Sigmoid colon (tissue), 7 donors: ENCODE results near the gene CLK3. TPM values are rescaled to one million over a fixed set of nuclear protein-coding genes. Genes with fewer than 3 reads are reported as not detected.
A peak's percentile ranks its signal among the peaks of the same experiment; 100 is the strongest.

Experiments
- DNase-seq: peaks from one replicate; pipeline ENCODE4 v3.0.0-alpha.2; 2019
- H3K27ac ChIP-seq, 4 donors: fragments of 200-600 bp; sonication (generic); one replicate each; pipeline ENCODE4 v1.5.1; 2016 to 2019; ENCODE audit warnings: mild to moderate bottlenecking in 1 of 4
- H3K27me3 ChIP-seq, 3 donors: fragments of 200-600 bp; sonication (generic); one replicate each; pipeline ENCODE4 v1.5.1; 2019; ENCODE audit warnings: mild to moderate bottlenecking in 1 of 3
- H3K36me3 ChIP-seq, 4 donors: fragments of 200-600 bp; sonication (generic); one replicate each; pipeline ENCODE4 v1.5.1; 2016 to 2019
- H3K4me1 ChIP-seq, 4 donors: fragments of 200-600 bp; sonication (generic); one replicate each; pipeline ENCODE4 v1.5.1; 2017 to 2019
- H3K4me3 ChIP-seq, 4 donors: fragments of 200-600 bp; sonication (generic); one replicate each; pipeline ENCODE4 v1.5.1; 2017 to 2019; ENCODE audit warnings: mild to moderate bottlenecking in 2 of 4, moderate library complexity in 1 of 4
- H3K9me3 ChIP-seq, 4 donors: fragments of 200-600 bp in 3 of 4; sonication (generic) in 3 of 4; one replicate each; pipeline versions ENCODE4 v1.5.1 to v1.6.1; 2013 to 2019
- CTCF ChIP-seq, 4 experiments: fragments of 450-650 bp in 3 of 4; fragments of 200-600 bp in 1 of 4; IDR thresholded peaks; one replicate each; pipeline ENCODE4 v1.5.1; 2016 to 2019; ENCODE audit warnings: antibody characterized with exemption in 4 of 4, mild to moderate bottlenecking in 3 of 4, moderate library complexity in 2 of 4
- EP300 ChIP-seq, 4 donors: sonication (generic); formaldehyde crosslinking; IDR thresholded peaks; one replicate each; pipeline ENCODE4 v1.6.1; 2017; ENCODE audit warnings: antibody characterized with exemption in 4 of 4
- POLR2A ChIP-seq, 2 donors: fragments of 450-650 bp; IDR thresholded peaks; one replicate each; pipeline ENCODE4 v1.6.1; 2016; ENCODE audit warnings: antibody characterized with exemption in 2 of 2, mild to moderate bottlenecking in 2 of 2, moderate library complexity in 2 of 2
- POLR2AphosphoS5 ChIP-seq, 4 donors: sonication (generic); formaldehyde crosslinking; IDR thresholded peaks; one replicate each; pipeline ENCODE4 v1.6.1; 2017; ENCODE audit warnings: antibody characterized with exemption in 4 of 4
- WGBS, 2 donors: extraction: QIAGEN DNeasy Blood & Tissue Kit; methylation state at CpG; one replicate each; pipeline ENCODE4 v1.1.7; 2013; 5-methylcytosine and 5-hydroxymethylcytosine counted together
- intact Hi-C: fragments of 100-400 bp; cut with DNase I; formaldehyde crosslinking; loops from one replicate; pipeline ENCODE4 v1.15.1; 2023
- polyA plus RNA-seq, 3 donors: library from polyadenylated mRNA; stranded (reverse); fragments of 200-250 nt; gene quantifications; one replicate each; pipeline ENCODE4 v1.2.3, GENCODE V29; 2013
- total RNA-seq, 4 donors: library from RNA; depleted of rRNA; stranded (reverse); fragments of >200 nt; gene quantifications; one replicate each; pipeline ENCODE4 v1.1.0, GENCODE V29; 2016
- donor health status: healthy with polysubstance abuse.
- donor health status: Bipolar disorder and iron deficiency.
- donor health status: healthy.

The CLK3 gene
- total and polyA plus RNA-seq, 7 donors, result 59.5 to 124 (median 75.5) TPM

- Histone ChIP-seq H3K27me3 (no peaks in the 10 kb centered on the region), H3K9me3 (no peaks in the 10 kb centered on the region), H3K4me1 (peaks cover 0 to 37% (median 28%) of the 10 kb centered on the region in 4 donors), H3K27ac (peak overlapping the region; percentile 96 to 100 (median 98)), H3K4me3 (peak overlapping the region; percentile 75 to 100 (median 88)), H3K36me3 (peaks cover 0 to 4% (median under 1%) of the 10 kb centered on the region in 4 donors)
- WGBS, 2 donors, result 23 to 37% methylated on average over 38 of the region's 38 CpGs
- no peak for TF ChIP-seq POLR2AphosphoS5 (IDR thresholded peaks at IDR 0.05)
- intact Hi-C loops, result loop anchor here (1.0 to 2.0 kb wide), 2 partner anchors 16 to 73 kb away; partner anchors contain the start of gene ARID3B
- DNase-seq, result no peak
Observed at GRCh38 chr15:74613953-74614743, 1.5 kb upstream of the CLK3 start.

GRCh38 chr15:74614744-74615507, 710 bp upstream of the CLK3 start:
- peak overlapping the region; percentile 75 to 100 (median 88) for H3K4me3 ChIP-seq
- H3K4me1 ChIP-seq, result peaks cover 0 to 37% (median 28%) of the 10 kb centered on the region in 4 donors
- no peak for TF ChIP-seq EP300 (IDR thresholded peaks at IDR 0.05)
- TF ChIP-seq CTCF (IDR thresholded peaks at IDR 0.05), result no peak
- TF ChIP-seq POLR2AphosphoS5 (IDR thresholded peaks at IDR 0.05), result peak in 3 of 4 donors; percentile 48 to 71 (median 63)
- no peaks in the 10 kb centered on the region for H3K27me3 ChIP-seq
- H3K9me3 ChIP-seq, result no peaks in the 10 kb centered on the region
- intact Hi-C loops, result loop anchor here (1.0 to 2.0 kb wide), 2 partner anchors 17 to 74 kb away; partner anchors contain the start of gene ARID3B
- peaks cover 7 to 12% (median 8%) of the 10 kb centered on the region in 4 donors for H3K36me3 ChIP-seq
- 0% methylated on average over 76 of the region's 76 CpGs for WGBS, 2 donors
- DNase-seq, result peak; percentile 94
- peak overlapping the region; percentile 96 to 100 (median 98) for H3K27ac ChIP-seq

GRCh38 chr15:74616366-74616939, 817 bp downstream of the CLK3 start:
- H3K27ac ChIP-seq, result peak overlapping the region; percentile 96 to 100 (median 98)
- TF ChIP-seq EP300 (IDR thresholded peaks at IDR 0.05) (no peak), POLR2A (IDR thresholded peaks at IDR 0.05) (peak; percentile 19 to 51), POLR2AphosphoS5 (IDR thresholded peaks at IDR 0.05) (peak in 2 of 4 donors; percentile 66 to 72)
- intact Hi-C loops, result no loop called here
- peaks cover 16 to 28% (median 21%) of the 10 kb centered on the region in 4 donors for H3K36me3 ChIP-seq
- peaks cover 0 to 52% (median 40%) of the 10 kb centered on the region in 4 donors for H3K4me1 ChIP-seq
- 0 to 2% methylated on average over 18 of the region's 18 CpGs for WGBS, 2 donors
- peak overlapping the region; percentile 75 to 100 (median 88) for H3K4me3 ChIP-seq
- no peaks in the 10 kb centered on the region for H3K27me3 ChIP-seq
- H3K9me3 ChIP-seq, result no peaks in the 10 kb centered on the region
- DNase-seq, result peak; percentile 89

GRCh38 chr15:74616996-74617395, 1.4 kb downstream of the CLK3 start:
- Histone ChIP-seq H3K4me3 (peak overlapping the region; percentile 75 to 100 (median 88)), H3K27me3 (no peaks in the 10 kb centered on the region), H3K4me1 (peaks cover 0 to 54% (median 41%) of the 10 kb centered on the region in 4 donors), H3K9me3 (no peaks in the 10 kb centered on the region), H3K27ac (peak overlapping the region; percentile 96 to 100 (median 98)), H3K36me3 (peaks cover 17 to 32% (median 24%) of the 10 kb centered on the region in 4 donors)
- DNase-seq, result no peak
- TF ChIP-seq POLR2A (IDR thresholded peaks at IDR 0.05) (no peak), EP300 (IDR thresholded peaks at IDR 0.05) (no peak), CTCF (IDR thresholded peaks at IDR 0.05) (no peak), POLR2AphosphoS5 (IDR thresholded peaks at IDR 0.05) (no peak)
- intact Hi-C loops, result no loop called here

- Histone ChIP-seq H3K9me3 (no peaks in the 10 kb centered on the region), H3K36me3 (peaks cover 37 to 52% (median 43%) of the 10 kb centered on the region in 4 donors), H3K4me3 (no peak overlapping the region), H3K4me1 (peaks cover 0 to 52% (median 40%) of the 10 kb centered on the region in 4 donors), H3K27ac (no peak overlapping the region), H3K27me3 (no peaks in the 10 kb centered on the region)
- 65 to 83% methylated on average over 15 of the region's 15 CpGs for WGBS, 2 donors
- TF ChIP-seq POLR2AphosphoS5 (IDR thresholded peaks at IDR 0.05) (no peak), CTCF (IDR thresholded peaks at IDR 0.05) (no peak), POLR2A (IDR thresholded peaks at IDR 0.05) (no peak), EP300 (IDR thresholded peaks at IDR 0.05) (no peak)
- DNase-seq, result no peak
- intact Hi-C loops, result no loop called here
Observed at GRCh38 chr15:74618841-74619596, 3.4 kb downstream of the CLK3 start.
